Thyroid gland (tissue), 4 donors: Measurements from ENCODE around the gene TBRG4. TPM values are rescaled to one million over a fixed set of nuclear protein-coding genes. Genes with fewer than 3 reads are reported as not detected.
A peak's percentile ranks its signal among the peaks of the same experiment; 100 is the strongest.

Experiments
- DNase-seq, 2 donors: peaks; one replicate each; pipeline ENCODE4 v3.0.0-alpha.2; 2019
- H3K27ac ChIP-seq, 3 donors: fragments of 200-600 bp; sonication (generic); 1 replicate in 2 of 3; 2 replicates in 1 of 3; pipeline ENCODE4 v1.5.1; 2016 to 2019; ENCODE audit warnings: mild to moderate bottlenecking in 1 of 3, moderate library complexity in 1 of 3
- H3K27me3 ChIP-seq: fragments of 200-600 bp; sonication (generic); one replicate; pipeline ENCODE4 v1.5.1; 2019
- H3K36me3 ChIP-seq, 2 donors: fragments of 200-600 bp; sonication (generic); one replicate each; pipeline ENCODE4 v1.5.1; 2016 to 2019
- H3K4me1 ChIP-seq, 2 donors: fragments of 200-600 bp; sonication (generic); one replicate each; pipeline ENCODE4 v1.5.1; 2017 to 2019
- H3K4me3 ChIP-seq, 3 donors: fragments of 200-600 bp; sonication (generic); replicated peaks in 1 of 3; 1 replicate in 2 of 3; 2 replicates in 1 of 3; pipeline ENCODE4 v1.5.1; 2016; ENCODE audit warnings: mild to moderate bottlenecking in 1 of 3
- H3K9me3 ChIP-seq: fragments of 200-600 bp; sonication (generic); one replicate; pipeline ENCODE4 v1.5.1; 2017
- CTCF ChIP-seq, 6 experiments: fragments of 200-600 bp in 3 of 6; fragments of 450-650 bp in 3 of 6; sonication (generic) in 3 of 6; IDR thresholded peaks; one replicate each; pipeline ENCODE4 v1.5.1; 2016 to 2019; ENCODE audit warnings: antibody characterized with exemption in 6 of 6, mild to moderate bottlenecking in 2 of 6, inconsistent platforms in 1 of 6, moderate library complexity in 1 of 6
- POLR2A ChIP-seq, 2 donors: fragments of 450-650 bp; IDR thresholded peaks; one replicate each; pipeline ENCODE4 v1.6.1; 2017; ENCODE audit warnings: antibody characterized with exemption in 2 of 2, mild to moderate bottlenecking in 2 of 2, moderate library complexity in 1 of 2
- WGBS, 2 donors: methylation state at CpG; one replicate each; pipeline ENCODE4 v1.1.5; 2017; 5-methylcytosine and 5-hydroxymethylcytosine counted together
- intact Hi-C: fragments of 100-400 bp; cut with DNase I; formaldehyde crosslinking; loops from one replicate; pipeline ENCODE4 v1.15.1; 2023
- total RNA-seq, 4 donors: library from RNA; depleted of rRNA; stranded (reverse); fragments of >200 nt; gene quantifications; one replicate each; pipeline ENCODE4 v1.2.3, GENCODE V29; 2016

TBRG4 gene
- total RNA-seq, 4 donors from 2014 or later: 40.0 to 57.6 (median 49.3) TPM

GRCh38 chr7:45158471-45158870, 47.0 kb upstream of the TBRG4 start:
- no peaks in the 10 kb centered on the region for H3K36me3 ChIP-seq
- H3K27ac ChIP-seq: peak overlapping the region in 2 of 3 donors; percentile 50 to 51
- H3K4me1 ChIP-seq: peaks cover 3 to 14% of the 10 kb centered on the region in 2 donors
- WGBS, 2 donors: 87 to 89% methylated on average over 1 of the region's 1 CpG
- peak overlapping the region in 1 of 3 donors; percentile 41 for H3K4me3 ChIP-seq
- no peaks in the 10 kb centered on the region for H3K27me3 ChIP-seq
- no peak for DNase-seq
- no peaks in the 10 kb centered on the region for H3K9me3 ChIP-seq
- TF ChIP-seq CTCF (IDR thresholded peaks at IDR 0.05) (no peak), POLR2A (IDR thresholded peaks at IDR 0.05) (no peak)
- intact Hi-C loops: loop anchor here (5.0 to 10.0 kb wide), 2 partner anchors 104 to 706 kb away; no protein-coding TSS in a partner anchor

GRCh38 chr7:45157653-45158401, 46.3 kb upstream of the TBRG4 start, which contains the start of gene RAMP3:
RAMP3 (plus strand) TSS chr7:45157791; CDS start chr7:45157829, 38 bp downstream.
- Histone ChIP-seq H3K36me3 (no peaks in the 10 kb centered on the region), H3K27ac (peak within 1 kb of the TSS in 2 of 3 donors; percentile 50 to 51), H3K4me3 (peak within 1 kb of the TSS in 1 of 3 donors; percentile 41), H3K9me3 (no peaks in the 10 kb centered on the region), H3K27me3 (no peaks in the 10 kb centered on the region), H3K4me1 (peaks cover 3 to 14% of the 10 kb centered on the region in 2 donors)
- TF ChIP-seq CTCF (IDR thresholded peaks at IDR 0.05): no peak
- TF ChIP-seq POLR2A (IDR thresholded peaks at IDR 0.05): no peak
- intact Hi-C loops: loop anchor here (5.0 to 10.0 kb wide), 2 partner anchors 104 to 707 kb away; no protein-coding TSS in a partner anchor
- DNase-seq: no peak
- WGBS, 2 donors: 5 to 86% methylated on average over 1 to 16 of the region's 56 CpGs

GRCh38 chr7:45157286-45157652, 45.8 kb upstream of the TBRG4 start:
- Histone ChIP-seq H3K9me3 (no peaks in the 10 kb centered on the region), H3K4me3 (peak overlapping the region in 1 of 3 donors; percentile 41), H3K27me3 (no peaks in the 10 kb centered on the region), H3K27ac (no peak overlapping the region), H3K36me3 (no peaks in the 10 kb centered on the region), H3K4me1 (peaks cover 3 to 14% of the 10 kb centered on the region in 2 donors)
- 18 to 21% methylated on average over 9 of the region's 14 CpGs for WGBS, 2 donors
- DNase-seq: no peak
- TF ChIP-seq CTCF (IDR thresholded peaks at IDR 0.05): no peak
- TF ChIP-seq POLR2A (IDR thresholded peaks at IDR 0.05): no peak
- intact Hi-C loops: loop anchor here (5.0 to 10.0 kb wide), 2 partner anchors 105 to 708 kb away; no protein-coding TSS in a partner anchor

GRCh38 chr7:45156516-45157272, 45.2 kb upstream of the TBRG4 start:
- Histone ChIP-seq H3K36me3 (no peaks in the 10 kb centered on the region), H3K4me1 (peaks cover 3 to 14% of the 10 kb centered on the region in 2 donors), H3K9me3 (no peaks in the 10 kb centered on the region), H3K27me3 (no peaks in the 10 kb centered on the region), H3K27ac (no peak overlapping the region), H3K4me3 (no peak overlapping the region)
- WGBS, 2 donors: 88 to 92% methylated on average over 6 to 7 of the region's 8 CpGs
- intact Hi-C loops: loop anchor here (5.0 to 10.0 kb wide), 2 partner anchors 106 to 708 kb away; no protein-coding TSS in a partner anchor
- no peak for DNase-seq
- no peak for TF ChIP-seq CTCF (IDR thresholded peaks at IDR 0.05)
- TF ChIP-seq POLR2A (IDR thresholded peaks at IDR 0.05): no peak
